ENCODE results near the gene RHCE. TPM values are rescaled to one million over a fixed set of nuclear protein-coding genes. Genes with fewer than 3 reads are reported as not detected.
"Not testable (repeated sequence)": the region's sequence is repeated elsewhere in the genome, so short reads cannot be mapped to it uniquely, and the experiment has no call there.

RHCE gene
- polyA plus RNA-seq, 3 donors = 0.47 TPM; not detected in 2

DNA sequence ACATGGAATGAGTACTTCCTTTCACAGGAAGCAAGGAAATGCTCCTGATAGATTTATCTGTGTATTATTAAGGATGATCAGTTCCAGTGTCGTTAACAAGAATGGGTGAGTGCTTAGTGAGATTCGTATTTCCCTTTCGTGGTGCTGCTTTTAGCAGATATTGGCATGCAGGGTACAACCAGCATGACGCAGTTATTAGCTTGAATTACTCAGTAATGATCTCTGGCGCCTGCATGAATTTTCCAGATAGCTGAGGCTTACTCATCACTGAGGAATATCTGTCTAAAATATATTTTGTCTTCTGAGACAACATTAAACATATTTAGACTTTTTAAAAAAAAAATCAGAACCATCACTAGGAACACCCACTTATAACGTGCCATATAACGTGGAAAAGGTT lies 48.9 kb downstream of the RHCE start:
- H3K4me2 ChIP-seq (replicated peaks; ENCODE audit: extremely low read depth, low read length, poor library complexity, severe bottlenecking); H3K4me1 ChIP-seq (ENCODE audit: control insufficient read depth in 1 of 2, insufficient read depth in 2 of 2, low read length in 2 of 2); H3K27ac ChIP-seq (ENCODE audit: low read depth in 1 of 2, low read length in 2 of 2); H3K9me3 Mint-ChIP-seq; H4K20me1 ChIP-seq (ENCODE audit: insufficient read depth, low read length); H3K9me3 ChIP-seq (replicated peaks in 1 of 2; ENCODE audit: control insufficient read depth in 1 of 2, insufficient read depth in 1 of 2, low read length in 2 of 2); intact Hi-C loops (cut with micrococcal nuclease); H2AFZ ChIP-seq (ENCODE audit: insufficient read depth, low read depth, low read length, poor library complexity, severe bottlenecking); H3K27me3 ChIP-seq (ENCODE audit: control insufficient read depth in 2 of 2, insufficient read depth in 2 of 2, low read length in 2 of 2); H3K36me3 ChIP-seq (replicated peaks in 1 of 2; ENCODE audit: control insufficient read depth in 1 of 2, insufficient read depth in 2 of 2, low read length in 2 of 2); DNase-seq; H3K4me3 Mint-ChIP-seq; H3K36me3 Mint-ChIP-seq; H3K9ac ChIP-seq (ENCODE audit: insufficient read depth, low read length, poor library complexity, severe bottlenecking); H3K27me3 Mint-ChIP-seq (ENCODE audit: low read depth in 3 of 3); H3K4me3 ChIP-seq (replicated peaks in 1 of 3; ENCODE audit: low read depth in 2 of 3, low read length in 3 of 3); H3K79me2 ChIP-seq (ENCODE audit: insufficient read depth, low read length); H3K27ac Mint-ChIP-seq: not testable (repeated sequence)
- 96% methylated on average over 4 of the region's 7 CpGs for WGBS (ENCODE audit: insufficient coverage)
- peaks cover 12% of the 10 kb centered on the region for H3K4me1 Mint-ChIP-seq

GRCh38 chr1:25369691-25370271 lies 50.8 kb downstream of the RHCE start:
- intact Hi-C loops (cut with micrococcal nuclease); H3K27me3 Mint-ChIP-seq (ENCODE audit: low read depth in 3 of 3); H3K9ac ChIP-seq (ENCODE audit: insufficient read depth, low read length, poor library complexity, severe bottlenecking); H3K36me3 Mint-ChIP-seq; H4K20me1 ChIP-seq (ENCODE audit: insufficient read depth, low read length); H3K27me3 ChIP-seq (ENCODE audit: control insufficient read depth in 2 of 2, insufficient read depth in 2 of 2, low read length in 2 of 2); H3K79me2 ChIP-seq (ENCODE audit: insufficient read depth, low read length); H3K36me3 ChIP-seq (replicated peaks in 1 of 2; ENCODE audit: control insufficient read depth in 1 of 2, insufficient read depth in 2 of 2, low read length in 2 of 2); H3K4me3 Mint-ChIP-seq; H3K4me2 ChIP-seq (replicated peaks; ENCODE audit: extremely low read depth, low read length, poor library complexity, severe bottlenecking); H3K4me3 ChIP-seq (replicated peaks in 1 of 3; ENCODE audit: low read depth in 2 of 3, low read length in 3 of 3); H3K9me3 ChIP-seq (replicated peaks in 1 of 2; ENCODE audit: control insufficient read depth in 1 of 2, insufficient read depth in 1 of 2, low read length in 2 of 2); H3K4me1 ChIP-seq (ENCODE audit: control insufficient read depth in 1 of 2, insufficient read depth in 2 of 2, low read length in 2 of 2); H3K27ac ChIP-seq (ENCODE audit: low read depth in 1 of 2, low read length in 2 of 2); H3K9me3 Mint-ChIP-seq; H2AFZ ChIP-seq (ENCODE audit: insufficient read depth, low read depth, low read length, poor library complexity, severe bottlenecking): not testable (repeated sequence)
- 68% methylated on average over 3 of the region's 12 CpGs for WGBS (ENCODE audit: insufficient coverage)
- DNase-seq = peak in 1 of 3 donors; percentile 18
- Mint-ChIP-seq H3K4me1 (peaks cover 12% of the 10 kb centered on the region), H3K27ac (peak overlapping the region; percentile 26 to 87 (median 71))

DNA sequence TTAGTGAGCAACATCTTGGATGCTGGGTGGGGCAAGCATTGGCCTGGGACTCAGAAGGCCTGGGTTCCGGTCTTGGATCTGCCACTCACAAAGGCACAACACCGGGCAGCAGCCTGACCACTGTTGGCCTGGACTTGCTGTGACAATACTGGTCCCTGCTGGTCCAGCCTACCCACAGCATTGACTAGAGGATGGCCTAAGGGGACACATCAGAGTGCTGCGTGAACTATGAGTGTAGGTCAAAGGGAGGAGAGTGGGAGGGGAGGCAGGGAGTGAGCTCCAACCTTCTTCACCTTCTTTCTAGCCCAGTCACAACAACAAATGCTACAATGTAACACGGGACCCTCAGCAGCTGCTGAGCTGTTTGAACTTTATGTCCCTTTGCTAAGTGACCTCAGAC lies 51.4 kb downstream of the RHCE start:
- intact Hi-C loops (cut with micrococcal nuclease) = no loop called here
- Histone ChIP-seq H3K4me1 (ENCODE audit: control insufficient read depth in 1 of 2, insufficient read depth in 2 of 2, low read length in 2 of 2) (peaks cover 5 to 9% of the 10 kb centered on the region in 2 donors), H3K4me3 (replicated peaks in 1 of 3; ENCODE audit: low read depth in 2 of 3, low read length in 3 of 3) (no peak overlapping the region), H3K4me2 (replicated peaks; ENCODE audit: extremely low read depth, low read length, poor library complexity, severe bottlenecking) (no peak overlapping the region), H3K36me3 (replicated peaks in 1 of 2; ENCODE audit: control insufficient read depth in 1 of 2, insufficient read depth in 2 of 2, low read length in 2 of 2) (no peaks in the 10 kb centered on the region), H3K9ac (ENCODE audit: insufficient read depth, low read length, poor library complexity, severe bottlenecking) (no peak overlapping the region), H3K27me3 (ENCODE audit: control insufficient read depth in 2 of 2, insufficient read depth in 2 of 2, low read length in 2 of 2) (no peaks in the 10 kb centered on the region), H3K27ac (ENCODE audit: low read depth in 1 of 2, low read length in 2 of 2) (peak overlapping the region in 1 of 2 donors; percentile 41), H3K9me3 (replicated peaks in 1 of 2; ENCODE audit: control insufficient read depth in 1 of 2, insufficient read depth in 1 of 2, low read length in 2 of 2) (no peaks in the 10 kb centered on the region), H3K79me2 (ENCODE audit: insufficient read depth, low read length) (no peaks in the 10 kb centered on the region), H2AFZ (ENCODE audit: insufficient read depth, low read depth, low read length, poor library complexity, severe bottlenecking) (no peak overlapping the region), H4K20me1 (ENCODE audit: insufficient read depth, low read length) (no peaks in the 10 kb centered on the region)
- no peaks in the 10 kb centered on the region for H3K36me3 Mint-ChIP-seq
- H3K27ac Mint-ChIP-seq = peak overlapping the region in 4 of 7 donors; percentile 68 to 82 (median 76)
- TF ChIP-seq, protein P1, sequence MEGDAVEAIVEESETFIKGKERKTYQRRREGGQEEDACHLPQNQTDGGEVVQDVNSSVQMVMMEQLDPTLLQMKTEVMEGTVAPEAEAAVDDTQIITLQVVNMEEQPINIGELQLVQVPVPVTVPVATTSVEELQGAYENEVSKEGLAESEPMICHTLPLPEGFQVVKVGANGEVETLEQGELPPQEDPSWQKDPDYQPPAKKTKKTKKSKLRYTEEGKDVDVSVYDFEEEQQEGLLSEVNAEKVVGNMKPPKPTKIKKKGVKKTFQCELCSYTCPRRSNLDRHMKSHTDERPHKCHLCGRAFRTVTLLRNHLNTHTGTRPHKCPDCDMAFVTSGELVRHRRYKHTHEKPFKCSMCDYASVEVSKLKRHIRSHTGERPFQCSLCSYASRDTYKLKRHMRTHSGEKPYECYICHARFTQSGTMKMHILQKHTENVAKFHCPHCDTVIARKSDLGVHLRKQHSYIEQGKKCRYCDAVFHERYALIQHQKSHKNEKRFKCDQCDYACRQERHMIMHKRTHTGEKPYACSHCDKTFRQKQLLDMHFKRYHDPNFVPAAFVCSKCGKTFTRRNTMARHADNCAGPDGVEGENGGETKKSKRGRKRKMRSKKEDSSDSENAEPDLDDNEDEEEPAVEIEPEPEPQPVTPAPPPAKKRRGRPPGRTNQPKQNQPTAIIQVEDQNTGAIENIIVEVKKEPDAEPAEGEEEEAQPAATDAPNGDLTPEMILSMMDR (IDR thresholded peaks at IDR 0.05) = no peak
- no peaks in the 10 kb centered on the region for H3K9me3 Mint-ChIP-seq
- peaks cover 0 to 3% (median 0%) of the 10 kb centered on the region in 3 donors for H3K27me3 Mint-ChIP-seq (ENCODE audit: low read depth in 3 of 3)
- DNase-seq = no peak
- WGBS (ENCODE audit: insufficient coverage) = 65% methylated on average over 2 of the region's 4 CpGs
- no peak overlapping the region for H3K4me3 Mint-ChIP-seq
- H3K4me1 Mint-ChIP-seq = peaks cover 12% of the 10 kb centered on the region

Data from CD14-positive monocyte (primary cell).